ENCODE results near the gene TXNL4B. TPM values are rescaled to one million over a fixed set of nuclear protein-coding genes. Genes with fewer than 3 reads are reported as not detected.

The TXNL4B gene
- total and polyA plus RNA-seq, 3 donors from 2014 or later, result 30.9 to 41.1 (median 37.9) TPM

DNA sequence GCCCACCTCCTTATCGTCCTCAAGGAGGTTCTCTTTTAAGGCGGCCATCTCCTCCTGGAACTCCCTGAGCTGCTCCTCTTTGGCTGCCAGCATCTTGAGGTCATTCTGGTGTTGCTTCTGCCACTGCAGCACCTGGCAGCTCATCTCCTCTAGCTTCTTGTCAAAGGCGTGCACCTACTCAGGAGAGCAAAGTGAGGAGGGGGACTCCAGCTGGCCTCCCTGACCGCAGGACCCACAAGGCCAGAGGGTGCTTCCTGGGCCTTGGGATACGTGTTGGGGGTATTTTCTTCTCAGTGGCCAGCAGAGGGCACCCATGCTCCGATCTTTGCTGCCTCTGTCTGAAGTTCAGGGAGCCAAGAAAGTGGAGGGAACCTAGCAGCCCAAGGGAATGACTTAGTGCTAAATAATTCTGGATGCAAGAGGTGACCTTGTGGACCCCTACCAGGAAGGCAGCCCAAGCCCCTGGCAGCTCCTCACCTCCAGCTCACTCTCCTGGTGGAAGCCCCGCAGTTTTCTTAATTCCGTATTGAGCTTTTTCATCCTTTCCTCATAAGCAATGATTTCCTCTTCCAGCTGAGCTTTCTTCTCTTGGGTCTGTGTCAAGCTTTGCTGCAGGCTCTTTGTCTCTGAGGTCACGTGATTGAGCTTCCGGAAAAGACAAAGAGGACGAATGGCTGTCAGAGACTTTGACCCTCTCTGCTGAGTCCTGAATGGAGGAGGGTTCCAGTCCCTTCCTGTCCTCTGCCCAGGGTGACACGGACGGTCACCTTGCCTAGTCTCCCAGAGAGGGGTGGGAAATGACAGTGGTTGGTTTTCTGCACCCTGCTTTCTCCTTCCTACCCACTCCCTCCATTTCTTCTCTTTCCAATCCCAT, 31.6 kb upstream of the TXNL4B start:
- Histone ChIP-seq H3K9me3 (no peaks in the 10 kb centered on the region), H3K27me3 (no peaks in the 10 kb centered on the region), H3K4me1 (peaks cover 8% of the 10 kb centered on the region), H3K27ac (peak overlapping the region in 1 of 2 donors; percentile 36), H3K36me3 (ENCODE audit: low read depth, missing control alignments) (no peaks in the 10 kb centered on the region), H3K4me3 (no peak overlapping the region)
- peak; percentile 75 for DNase-seq
- TF ChIP-seq, protein P1, sequence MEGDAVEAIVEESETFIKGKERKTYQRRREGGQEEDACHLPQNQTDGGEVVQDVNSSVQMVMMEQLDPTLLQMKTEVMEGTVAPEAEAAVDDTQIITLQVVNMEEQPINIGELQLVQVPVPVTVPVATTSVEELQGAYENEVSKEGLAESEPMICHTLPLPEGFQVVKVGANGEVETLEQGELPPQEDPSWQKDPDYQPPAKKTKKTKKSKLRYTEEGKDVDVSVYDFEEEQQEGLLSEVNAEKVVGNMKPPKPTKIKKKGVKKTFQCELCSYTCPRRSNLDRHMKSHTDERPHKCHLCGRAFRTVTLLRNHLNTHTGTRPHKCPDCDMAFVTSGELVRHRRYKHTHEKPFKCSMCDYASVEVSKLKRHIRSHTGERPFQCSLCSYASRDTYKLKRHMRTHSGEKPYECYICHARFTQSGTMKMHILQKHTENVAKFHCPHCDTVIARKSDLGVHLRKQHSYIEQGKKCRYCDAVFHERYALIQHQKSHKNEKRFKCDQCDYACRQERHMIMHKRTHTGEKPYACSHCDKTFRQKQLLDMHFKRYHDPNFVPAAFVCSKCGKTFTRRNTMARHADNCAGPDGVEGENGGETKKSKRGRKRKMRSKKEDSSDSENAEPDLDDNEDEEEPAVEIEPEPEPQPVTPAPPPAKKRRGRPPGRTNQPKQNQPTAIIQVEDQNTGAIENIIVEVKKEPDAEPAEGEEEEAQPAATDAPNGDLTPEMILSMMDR (IDR thresholded peaks at IDR 0.05), result peak; percentile 64 to 79 (median 66)
- TF ChIP-seq POLR2A (IDR thresholded peaks at IDR 0.05), result no peak
- WGBS, 2 donors, result 42 to 51% methylated on average over 11 to 13 of the region's 13 CpGs
- intact Hi-C loops (cut with DNase I; ENCODE audit: low total_unique reads), result no loop called here

DNA sequence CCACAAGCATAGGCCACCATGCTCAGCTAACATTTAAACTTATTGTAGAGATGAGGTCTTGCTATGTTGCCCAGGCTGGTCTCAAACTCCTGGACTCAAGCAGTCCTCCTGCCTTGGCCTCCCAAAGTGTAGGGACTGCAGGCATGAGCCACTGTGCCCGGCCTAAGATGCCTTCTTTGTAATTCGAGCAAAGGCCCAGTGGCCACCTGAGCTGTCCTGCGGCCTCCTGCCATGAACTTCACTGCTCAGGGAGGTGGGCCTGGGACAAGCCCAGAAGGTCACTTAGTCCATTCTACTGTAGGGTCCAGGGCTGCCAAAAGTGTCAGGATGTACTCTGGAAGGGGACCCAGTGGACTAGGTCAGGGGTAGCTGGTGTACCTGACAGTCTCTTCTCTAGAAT, 30.7 kb upstream of the TXNL4B start:
- intact Hi-C loops (cut with DNase I; ENCODE audit: low total_unique reads), result no loop called here
- Histone ChIP-seq H3K27me3 (no peaks in the 10 kb centered on the region), H3K4me3 (no peak overlapping the region), H3K36me3 (ENCODE audit: low read depth, missing control alignments) (no peaks in the 10 kb centered on the region), H3K4me1 (peaks cover 8% of the 10 kb centered on the region), H3K27ac (no peak overlapping the region), H3K9me3 (no peaks in the 10 kb centered on the region)
- TF ChIP-seq, protein P1 (IDR thresholded peaks at IDR 0.05), result no peak
- no peak for TF ChIP-seq POLR2A (IDR thresholded peaks at IDR 0.05)
- 89 to 100% methylated on average over 1 to 3 of the region's 3 CpGs for WGBS, 2 donors
- DNase-seq, result no peak

DNA sequence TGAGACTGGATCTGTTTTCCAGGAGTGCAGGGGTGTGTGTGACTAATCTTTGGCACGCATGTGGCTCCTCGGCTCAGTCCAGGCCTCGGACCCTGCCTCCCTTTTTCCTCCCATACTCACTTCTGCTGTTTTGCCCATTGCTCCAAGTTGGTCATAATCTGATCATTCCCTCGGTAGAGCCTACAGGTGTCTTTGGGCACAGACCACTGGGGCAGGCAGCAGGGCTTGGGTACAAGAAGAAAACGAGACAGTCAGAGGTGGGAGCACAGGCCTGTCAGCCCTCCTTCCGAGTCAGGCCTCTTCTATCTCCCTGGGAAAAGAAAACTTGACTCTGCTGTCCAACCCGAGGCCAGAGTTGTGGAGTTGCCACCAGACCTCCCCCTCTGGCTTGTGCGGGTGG, 30.0 kb upstream of the TXNL4B start:
- Histone ChIP-seq H3K9me3 (no peaks in the 10 kb centered on the region), H3K27me3 (no peaks in the 10 kb centered on the region), H3K4me1 (peaks cover 8% of the 10 kb centered on the region), H3K36me3 (ENCODE audit: low read depth, missing control alignments) (no peaks in the 10 kb centered on the region), H3K4me3 (no peak overlapping the region), H3K27ac (no peak overlapping the region)
- no peak for DNase-seq
- intact Hi-C loops (cut with DNase I; ENCODE audit: low total_unique reads), result no loop called here
- TF ChIP-seq, protein P1 (IDR thresholded peaks at IDR 0.05), result no peak
- no peak for TF ChIP-seq POLR2A (IDR thresholded peaks at IDR 0.05)
- 78 to 81% methylated on average over 8 of the region's 8 CpGs for WGBS, 2 donors

DNA sequence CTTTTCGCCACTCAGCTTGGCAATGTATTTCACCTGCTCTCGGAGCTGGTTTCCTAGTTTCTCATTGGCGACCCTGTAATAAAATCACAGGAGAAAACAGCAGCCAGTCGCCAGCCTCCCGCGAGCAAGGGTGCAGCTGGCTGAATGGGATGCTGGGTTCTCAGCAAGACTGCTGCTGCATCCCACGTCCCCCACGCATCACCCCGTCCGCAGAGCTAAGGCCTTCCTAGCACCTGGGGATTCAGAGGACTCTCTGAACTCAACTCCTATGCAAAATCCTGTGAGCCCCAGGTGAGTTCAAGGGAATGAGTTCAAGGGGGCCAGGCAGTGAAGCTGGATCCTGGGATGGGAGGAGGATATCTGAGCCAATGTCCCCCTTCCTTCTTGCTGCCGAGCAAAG, 29.5 kb upstream of the TXNL4B start:
- TF ChIP-seq, protein P1 (IDR thresholded peaks at IDR 0.05), result no peak
- no peaks in the 10 kb centered on the region for H3K36me3 ChIP-seq (ENCODE audit: low read depth, missing control alignments)
- DNase-seq, result no peak
- WGBS, 2 donors, result 81 to 93% methylated on average over 4 to 11 of the region's 11 CpGs
- H3K4me1 ChIP-seq, result peaks cover 8% of the 10 kb centered on the region
- H3K27ac ChIP-seq, result no peak overlapping the region
- H3K4me3 ChIP-seq, result no peak overlapping the region
- H3K27me3 ChIP-seq, result no peaks in the 10 kb centered on the region
- intact Hi-C loops (cut with DNase I; ENCODE audit: low total_unique reads), result no loop called here
- H3K9me3 ChIP-seq, result no peaks in the 10 kb centered on the region

DNA sequence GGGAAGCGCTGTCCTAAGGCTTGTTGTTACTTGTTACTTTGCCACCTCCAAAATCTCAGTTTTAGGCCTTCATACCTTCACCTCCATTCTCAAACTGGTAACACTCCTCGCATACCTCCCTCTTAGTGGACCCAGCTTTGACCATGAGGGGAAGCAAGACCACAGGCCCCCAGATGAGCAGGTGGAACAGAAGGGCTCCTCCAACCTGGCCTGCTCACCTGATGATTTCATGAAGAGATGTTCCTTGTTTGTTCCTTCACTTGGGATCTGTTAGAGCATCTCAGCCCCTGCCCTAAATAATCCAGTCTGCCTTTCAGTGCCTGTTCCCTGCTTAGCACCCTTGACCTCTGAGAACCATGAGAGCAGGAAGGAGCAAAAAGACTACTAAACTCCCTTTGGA, 28.9 kb upstream of the TXNL4B start:
- H3K9me3 ChIP-seq, result no peaks in the 10 kb centered on the region
- TF ChIP-seq, protein P1 (IDR thresholded peaks at IDR 0.05), result no peak
- TF ChIP-seq POLR2A (IDR thresholded peaks at IDR 0.05), result no peak
- H3K36me3 ChIP-seq (ENCODE audit: low read depth, missing control alignments), result no peaks in the 10 kb centered on the region
- H3K4me3 ChIP-seq, result no peak overlapping the region
- WGBS, 2 donors, result 97% methylated on average over 2 of the region's 2 CpGs
- no peak for DNase-seq
- intact Hi-C loops (cut with DNase I; ENCODE audit: low total_unique reads), result no loop called here
- H3K27ac ChIP-seq, result no peak overlapping the region
- H3K27me3 ChIP-seq, result no peaks in the 10 kb centered on the region
- H3K4me1 ChIP-seq, result peaks cover 8% of the 10 kb centered on the region

Measured in testis (tissue), 3 donors.